GM23338 (cell line): ENCODE data around the gene GTPBP1. TPM values are rescaled to one million over a fixed set of nuclear protein-coding genes. Genes with fewer than 3 reads are reported as not detected.

Source experiments
- ATAC-seq: fragments of 200-7000 bp; cut with Tn5 transposase; 3 replicates; pipeline ENCODE4 v1.9.1; 2020
- DNase-seq: peaks from one replicate; pipeline ENCODE4 v3.0.0-alpha.2; 2015; ENCODE audit warnings: low spot score
- H2AFZ ChIP-seq: fragments of 200-600 bp; sonication (generic); 2 replicates; pipeline ENCODE4 v1.8.0; 2016; ENCODE audit warnings: antibody characterized with exemption, mild to moderate bottlenecking, moderate library complexity
- H3F3A ChIP-seq: fragments of 200-600 bp; sonication (generic); replicated peaks from 2 replicates; pipeline ENCODE4 v1.8.0; 2017; ENCODE audit warnings: antibody characterized with exemption, mixed run types, low read depth
- H3K27ac ChIP-seq: fragments of 200-600 bp; sonication (generic); 2 replicates; pipeline ENCODE4 v1.6.1; 2016; ENCODE audit warnings: low read depth
- H3K27me3 ChIP-seq: fragments of 200-600 bp; sonication (generic); 2 replicates; pipeline ENCODE4 v1.8.0; 2016; ENCODE audit warnings: mild to moderate bottlenecking, mixed run types, moderate library complexity; ENCODE audit not compliant: insufficient read depth
- H3K36me3 ChIP-seq: fragments of 200-600 bp; sonication (generic); 2 replicates; pipeline ENCODE4 v1.8.0; 2016; ENCODE audit warnings: mild to moderate bottlenecking; ENCODE audit not compliant: insufficient read depth
- H3K4me1 ChIP-seq: fragments of 200-600 bp; sonication (generic); 2 replicates; pipeline ENCODE4 v1.8.0; 2016; ENCODE audit warnings: mild to moderate bottlenecking, moderate library complexity; ENCODE audit not compliant: insufficient read depth
- H3K4me2 ChIP-seq: fragments of 200-600 bp; sonication (generic); 2 replicates; pipeline ENCODE4 v1.7.1; 2017; ENCODE audit warnings: mixed run types
- H3K4me3 ChIP-seq: fragments of 200-600 bp; sonication (generic); 2 replicates; pipeline ENCODE4 v1.6.1; 2016; ENCODE audit warnings: mixed run types
- H3K79me2 ChIP-seq: fragments of 200-600 bp; sonication (generic); replicated peaks from 2 replicates; pipeline ENCODE4 v1.8.0; 2017; ENCODE audit warnings: mild to moderate bottlenecking; ENCODE audit not compliant: insufficient read depth
- H3K9me2 ChIP-seq: fragments of 200-600 bp; sonication (generic); 2 replicates; pipeline ENCODE4 v1.8.0; 2017; ENCODE audit not compliant: insufficient read depth
- H4K20me1 ChIP-seq: fragments of 200-600 bp; sonication (generic); replicated peaks from 2 replicates; pipeline ENCODE4 v1.8.0; 2017; ENCODE audit warnings: mild to moderate bottlenecking; ENCODE audit not compliant: insufficient read depth
- H3K27ac Mint-ChIP-seq: 2 replicates; pipeline ENCODE4 v1.8.0; 2020; ENCODE audit warnings: inconsistent platforms, mild to moderate bottlenecking, moderate library complexity, mixed read lengths
- H3K27me3 Mint-ChIP-seq: 3 replicates; pipeline ENCODE4 v1.8.0; 2022; ENCODE audit warnings: low read depth, mild to moderate bottlenecking, moderate library complexity, mixed read lengths, inconsistent platforms; ENCODE audit not compliant: insufficient read depth, poor library complexity
- H3K36me3 Mint-ChIP-seq: 3 replicates; pipeline ENCODE4 v1.8.0; 2021; ENCODE audit warnings: low read depth, mild to moderate bottlenecking, inconsistent platforms, moderate library complexity, mixed read lengths
- H3K4me1 Mint-ChIP-seq: 3 replicates; pipeline ENCODE4 v1.8.0; 2020; ENCODE audit warnings: mild to moderate bottlenecking, inconsistent platforms, mixed read lengths
- H3K4me3 Mint-ChIP-seq: 3 replicates; pipeline ENCODE4 v1.8.0; 2021; ENCODE audit warnings: moderate library complexity, mild to moderate bottlenecking, inconsistent platforms, mixed read lengths
- H3K9me3 Mint-ChIP-seq: 3 replicates; pipeline ENCODE4 v1.8.0; 2020; ENCODE audit warnings: moderate library complexity, mild to moderate bottlenecking, inconsistent platforms, mixed read lengths
- CREB1 ChIP-seq: fragments of 250-450 bp; sonication (Bioruptor Pico); IDR thresholded peaks from 2 replicates; pipeline ENCODE4 v1.5.0; 2020; ENCODE audit warnings: low read depth, mild to moderate bottlenecking, moderate library complexity
- CTCF ChIP-seq, 2 experiments: fragments of 200-600 bp in 1 of 2; sonication (generic) in 1 of 2; conservative IDR thresholded peaks; 2 replicates each; pipeline versions ENCODE4 v1.5.1 to v1.6.1; 2016 to 2017; ENCODE audit warnings: antibody characterized with exemption in 2 of 2, low read depth in 2 of 2, mild to moderate bottlenecking in 2 of 2, moderate library complexity in 1 of 2
- ETS1 ChIP-seq: IDR thresholded peaks from 2 replicates; pipeline ENCODE4 v1.6.1; 2016; ENCODE audit warnings: antibody characterized with exemption
- EZH2 ChIP-seq: fragments of 200-600 bp; sonication (generic); IDR thresholded peaks from one replicate; pipeline ENCODE4 v1.8.0; 2017; ENCODE audit warnings: antibody characterized with exemption, mild to moderate bottlenecking, low read depth; ENCODE audit not compliant: unreplicated experiment
- EZH2phosphoT487 ChIP-seq: fragments of 200-600 bp; sonication (generic); IDR thresholded peaks from one replicate; pipeline ENCODE4 v1.8.1; 2018; ENCODE audit warnings: antibody characterized with exemption; ENCODE audit not compliant: unreplicated experiment
- JUNB ChIP-seq: IDR thresholded peaks from one replicate; pipeline ENCODE4 v1.6.1; 2016; ENCODE audit warnings: antibody characterized with exemption; ENCODE audit not compliant: unreplicated experiment
- NANOG ChIP-seq: IDR thresholded peaks from 2 replicates; pipeline ENCODE4 v1.6.1; 2016; ENCODE audit warnings: antibody characterized with exemption, borderline replicate concordance
- POLR2AphosphoS5 ChIP-seq: IDR thresholded peaks from 2 replicates; pipeline ENCODE4 v1.6.1; 2016; ENCODE audit warnings: antibody characterized with exemption, low read depth
- REST ChIP-seq: IDR thresholded peaks from one replicate; pipeline ENCODE4 v1.6.1; 2018; ENCODE audit warnings: antibody characterized with exemption; ENCODE audit not compliant: unreplicated experiment
- STAT1 ChIP-seq: IDR thresholded peaks from one replicate; pipeline ENCODE4 v1.6.1; 2016; ENCODE audit warnings: antibody characterized with exemption; ENCODE audit not compliant: unreplicated experiment
- ZNF114 ChIP-seq: fragments of 250-450 bp; sonication (Bioruptor Pico); IDR thresholded peaks from 2 replicates; pipeline ENCODE4 v1.5.0; 2020; ENCODE audit warnings: mild to moderate bottlenecking, moderate library complexity
- ZNF331 ChIP-seq: fragments of 250-450 bp; sonication (Bioruptor Pico); IDR thresholded peaks from 2 replicates; pipeline ENCODE4 v1.5.0; 2020; ENCODE audit warnings: low read depth, mild to moderate bottlenecking, moderate library complexity
- ZNF462 ChIP-seq: fragments of 250-450 bp; sonication (Bioruptor Pico); IDR thresholded peaks from 2 replicates; pipeline ENCODE4 v1.5.0; 2020; ENCODE audit warnings: mild to moderate bottlenecking, moderate library complexity
- polyA plus RNA-seq: library from polyadenylated mRNA; unstranded; fragments of >200 nt; fragmentation: Nextera tagmentation; extraction: Ambion mirVana; gene quantifications from 2 replicates; pipeline ENCODE4 v1.2.1, GENCODE V29; 2016
- total RNA-seq: library from RNA; depleted of rRNA; stranded (reverse); fragments of >200 nt; shearing (Covaris generic); gene quantifications from 2 replicates; pipeline ENCODE4 v1.2.3, GENCODE V29; 2014

The GTPBP1 gene
- total and polyA plus RNA-seq, 2 experiments from 2014 or later: 27.2 to 88.4 TPM

GRCh38 chr22:38689651-38690050 lies 16.1 kb upstream of the GTPBP1 start:
- ATAC-seq: no peak

More at GRCh38 chr22:38689651-38690050, 16.1 kb upstream of the GTPBP1 start:
- H3K36me3 ChIP-seq: peaks cover 17% of the 10 kb centered on the region
- no peak overlapping the region for H2AFZ ChIP-seq
- no peak overlapping the region for H3K4me2 ChIP-seq
- no peak overlapping the region for H3K27ac ChIP-seq
- no peaks in the 10 kb centered on the region for H3K9me2 ChIP-seq
- H3K79me2 ChIP-seq: peaks cover 6% of the 10 kb centered on the region; the same call in 1 of the 2 replicates
- no peaks in the 10 kb centered on the region for H3K4me1 ChIP-seq
- Mint-ChIP-seq H3K27me3 (no peaks in the 10 kb centered on the region), H3K9me3 (no peaks in the 10 kb centered on the region), H3K4me1 (no peaks in the 10 kb centered on the region), H3K27ac (no peak overlapping the region), H3K36me3 (peaks cover 40% of the 10 kb centered on the region), H3K4me3 (no peak overlapping the region)
- H4K20me1 ChIP-seq: peaks cover 24% of the 10 kb centered on the region
- no peak for DNase-seq
- no peaks in the 10 kb centered on the region for H3K27me3 ChIP-seq
- H3F3A ChIP-seq: no peaks in the 10 kb centered on the region
- no peak overlapping the region for H3K4me3 ChIP-seq
- TF ChIP-seq CREB1 (CRISPR knock-in tag) (no peak), JUNB (no peak), REST (no peak), ZNF331 (CRISPR knock-in tag) (no peak), POLR2AphosphoS5 (no peak), NANOG (no peak), STAT1 (no peak), ETS1 (no peak), EZH2 (no peak), EZH2phosphoT487 (no peak), ZNF462 (CRISPR knock-in tag) (no peak), CTCF (conservative IDR thresholded peaks at IDR 0.05; ENCODE audit: low read depth in 2 of 2) (no peak), ZNF114 (CRISPR knock-in tag) (no peak)
